ENCODE results near the gene TEX50. TPM values are rescaled to one million over a fixed set of nuclear protein-coding genes. Genes with fewer than 3 reads are reported as not detected.

TEX50 gene
- total and polyA plus RNA-seq, 2 of the 8 experiments (the other 6 are each of a cell fraction or from before 2014, with no cell fraction given): not detected

DNA sequence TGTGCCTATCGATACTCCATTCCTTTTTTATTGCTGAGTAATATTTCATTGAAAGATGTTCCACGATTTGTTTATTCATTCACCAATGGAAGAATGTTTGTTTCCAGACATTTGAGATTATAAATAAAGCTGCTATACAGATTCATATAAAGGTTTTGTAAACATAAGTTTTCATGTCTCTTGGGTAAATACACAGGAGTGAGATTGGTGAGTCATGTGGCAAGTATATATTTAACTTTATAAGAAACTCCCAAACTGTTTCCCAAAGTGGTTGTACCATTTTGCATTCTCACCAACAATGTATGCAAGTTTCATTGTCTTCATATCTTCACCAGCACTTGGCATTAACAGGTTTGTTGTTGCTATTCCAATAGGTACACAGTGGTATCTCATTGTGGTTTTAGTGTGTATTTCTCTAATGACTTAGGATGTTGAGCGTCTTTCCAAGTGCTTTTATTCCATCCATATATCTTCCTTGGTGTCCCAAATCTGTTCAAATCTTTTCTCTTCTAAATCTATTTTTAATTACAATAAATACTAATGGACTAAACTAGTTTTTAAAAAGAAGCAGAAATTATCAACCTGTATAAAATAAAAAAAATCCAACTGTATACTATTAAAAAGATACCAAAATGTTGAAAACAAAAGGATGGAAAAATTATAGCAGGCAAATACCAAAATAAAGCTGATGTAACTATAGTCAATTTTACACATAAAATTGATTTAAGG lies 38.9 kb upstream of the TEX50 start (continued):
- TF ChIP-seq CREB1 (IDR thresholded peaks at IDR 0.05): no peak
- no peak for TF ChIP-seq YY1 (IDR thresholded peaks at IDR 0.05; ENCODE audit: low read depth, low read length)
- TF ChIP-seq BRCA1 (IDR thresholded peaks at IDR 0.05; ENCODE audit: low read depth, low read length): no peak
- TF ChIP-seq TAF1 (IDR thresholded peaks at IDR 0.05; ENCODE audit: low read depth, low read length): no peak
- TF ChIP-seq EGR1 (IDR thresholded peaks at IDR 0.05; ENCODE audit: borderline replicate concordance, low read depth, low read length): no peak
- no peak for TF ChIP-seq TCF12 (IDR thresholded peaks at IDR 0.05; ENCODE audit: low read depth, low read length)
- no peak for TF ChIP-seq SP2 (IDR thresholded peaks at IDR 0.05; ENCODE audit: low read length)
- TF ChIP-seq JUND (IDR thresholded peaks at IDR 0.05; ENCODE audit: low read length): no peak
- TF ChIP-seq CHD2 (IDR thresholded peaks at IDR 0.05; ENCODE audit: low read length): no peak
- no peak for TF ChIP-seq GTF2F1 (IDR thresholded peaks at IDR 0.05; ENCODE audit: borderline replicate concordance, low read depth, low read length)

Measured in H1 (cell line).